ENCODE data around the gene DNMT3A. TPM values are rescaled to one million over a fixed set of nuclear protein-coding genes. Genes with fewer than 3 reads are reported as not detected.

Gene DNMT3A
- total and polyA plus RNA-seq, 2 of the 8 experiments (the other 6 are each of a cell fraction or from before 2014, with no cell fraction given): 33.6 to 178 TPM

DNA sequence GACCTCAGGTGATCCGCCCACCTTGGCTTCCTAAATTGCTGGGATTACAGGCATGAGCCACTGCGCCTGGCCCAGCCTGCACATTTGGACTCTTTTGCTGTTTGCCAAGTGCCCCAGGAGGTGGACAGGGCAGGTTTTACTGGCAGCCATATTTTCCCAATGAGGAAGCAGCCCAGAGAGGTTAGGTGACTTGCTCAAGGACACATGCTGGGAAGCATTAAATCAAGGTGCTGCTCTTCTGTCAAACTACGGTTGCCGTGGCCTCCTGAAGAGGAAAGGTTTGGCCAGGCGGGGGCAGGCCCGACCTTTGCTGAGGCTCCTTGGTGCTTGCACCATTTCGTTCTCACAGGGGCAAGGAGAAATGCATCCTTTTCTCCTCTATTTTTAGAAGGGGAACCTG lies 44.0 kb downstream of the DNMT3A start (continued):
- no peak for TF ChIP-seq RNF2 (IDR thresholded peaks at IDR 0.05; ENCODE audit: borderline replicate concordance, low read depth, low read length, missing control alignments, poor library complexity, severe bottlenecking)
- no peak for TF ChIP-seq BRCA1 (IDR thresholded peaks at IDR 0.05; ENCODE audit: low read depth, low read length)
- no peak for TF ChIP-seq YY1 (IDR thresholded peaks at IDR 0.05; ENCODE audit: low read depth, low read length)
- peak; percentile 62 to 78 (median 72) for TF ChIP-seq CTCF (IDR thresholded peaks at IDR 0.05; ENCODE audit: control extremely low read depth in 1 of 3, insufficient read depth in 1 of 3, low read depth in 1 of 3, low read length in 3 of 3)
- TF ChIP-seq BACH1 (IDR thresholded peaks at IDR 0.05; ENCODE audit: low read length): no peak
- no peak for TF ChIP-seq GTF2F1 (IDR thresholded peaks at IDR 0.05; ENCODE audit: borderline replicate concordance, low read depth, low read length)
- TF ChIP-seq HDAC2 (IDR thresholded peaks at IDR 0.05; ENCODE audit: borderline replicate concordance in 1 of 2, low read depth in 2 of 2, low read length in 2 of 2): no peak
- TF ChIP-seq FOSL1 (IDR thresholded peaks at IDR 0.05; ENCODE audit: insufficient read depth, low read depth, low read length): no peak
- TF ChIP-seq SIN3A (conservative IDR thresholded peaks at IDR 0.05 in 1 of 2, IDR thresholded peaks at IDR 0.05 in 1 of 2; ENCODE audit: low read depth in 1 of 2, low read length in 2 of 2): peak in 1 of 2 experiments; percentile 77; a peak in 1 of 4 replicates
